NCI-H187 treated with DMSO at 0.1 percent for 48 hours (cell line): Measurements from ENCODE around the gene RAD51B.
"Not testable (repeated sequence)": the region's sequence is repeated elsewhere in the genome, so short reads cannot be mapped to it uniquely, and the experiment has no call there.

ENCODE experiments used
- DNase-seq: peaks from one replicate; lab custom pipeline; 2025; lab: John Stamatoyannopoulos, UW

Gene RAD51B

DNA sequence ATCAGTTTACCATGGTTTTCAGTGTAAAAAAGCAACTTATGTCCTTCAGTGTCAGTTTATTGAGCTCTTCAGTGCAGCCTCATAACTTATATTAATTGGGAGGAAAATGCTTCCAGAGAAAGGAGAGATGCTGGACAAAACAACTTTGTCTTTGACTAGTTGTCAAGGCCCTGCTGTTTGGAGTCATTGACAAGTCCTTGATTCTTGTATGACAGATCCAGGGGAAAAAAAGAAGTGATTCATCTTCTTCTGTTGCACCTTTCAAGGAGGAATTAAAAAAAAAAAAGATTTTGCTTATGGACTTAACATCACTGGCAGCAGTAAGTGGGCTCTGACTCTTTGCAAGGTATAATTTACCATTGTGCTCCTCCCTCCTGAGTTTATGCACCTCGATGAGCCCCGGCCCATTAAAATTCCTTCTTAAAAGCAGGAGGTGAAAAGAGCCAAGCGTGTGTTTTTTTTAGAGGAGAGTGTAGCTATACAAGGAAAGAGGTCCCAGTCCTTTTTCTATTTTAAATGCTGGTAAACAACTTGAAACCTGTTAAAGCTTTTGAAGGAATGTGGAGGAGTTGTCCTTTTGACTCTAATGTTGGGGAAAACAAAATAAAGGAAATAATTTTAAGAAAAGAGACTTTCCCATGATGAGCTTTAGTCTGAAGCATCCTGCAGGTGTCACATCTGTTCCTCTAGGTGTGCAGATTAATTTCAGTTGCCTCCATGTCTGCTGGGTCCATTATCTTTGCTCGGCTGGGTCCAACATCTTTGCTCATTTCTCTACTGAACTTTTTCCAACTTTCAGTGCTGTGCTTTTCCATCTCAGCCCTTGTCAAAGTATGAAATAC is 431.6 kb downstream of the RAD51B start:
- no peak for DNase-seq

DNA sequence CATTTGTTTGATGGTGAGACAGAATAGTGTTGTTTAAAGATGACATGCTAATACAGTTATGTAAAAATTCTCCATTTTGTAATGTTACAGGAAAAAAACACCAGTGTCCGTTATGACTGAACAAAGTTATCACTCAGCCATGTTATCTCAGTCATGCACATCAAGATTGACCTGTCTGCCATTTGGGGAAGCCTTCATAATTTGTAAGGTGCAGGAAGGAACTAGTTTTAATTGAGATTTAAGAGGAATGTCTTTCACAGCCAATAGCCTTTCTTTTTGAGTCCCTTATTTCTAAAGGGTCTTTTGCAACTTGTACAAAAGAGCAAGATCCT is 432.2 kb downstream of the RAD51B start:
- no peak for DNase-seq

DNA sequence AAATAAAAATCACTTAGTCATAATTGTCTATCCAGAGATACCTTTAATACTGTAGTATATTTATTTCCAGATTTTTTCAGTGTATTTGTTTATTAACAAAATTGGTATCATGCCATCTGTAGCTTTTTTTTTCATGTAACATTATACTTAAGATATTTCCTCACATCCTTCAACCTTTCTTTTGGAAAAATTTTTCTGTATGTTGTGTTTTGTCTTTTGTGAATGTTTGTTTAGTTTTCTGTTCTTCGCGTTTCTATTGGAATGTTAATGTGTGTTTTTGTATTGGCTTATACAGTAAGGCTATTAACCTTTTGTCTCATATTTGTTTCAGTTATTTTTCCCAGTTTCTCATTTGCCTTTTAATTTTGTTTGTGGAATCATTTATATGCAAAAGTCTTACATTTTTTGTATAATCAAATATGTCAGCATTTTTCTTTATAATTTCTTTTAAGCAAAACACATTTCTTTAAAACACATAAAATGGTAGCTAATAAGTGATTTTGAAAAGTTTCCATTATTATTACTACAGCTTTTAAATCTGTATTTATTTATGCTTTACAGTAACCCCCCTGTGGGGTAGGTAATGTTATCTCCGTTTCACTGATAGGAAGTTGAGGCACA is 433.7 kb downstream of the RAD51B start:
- no peak for DNase-seq

DNA sequence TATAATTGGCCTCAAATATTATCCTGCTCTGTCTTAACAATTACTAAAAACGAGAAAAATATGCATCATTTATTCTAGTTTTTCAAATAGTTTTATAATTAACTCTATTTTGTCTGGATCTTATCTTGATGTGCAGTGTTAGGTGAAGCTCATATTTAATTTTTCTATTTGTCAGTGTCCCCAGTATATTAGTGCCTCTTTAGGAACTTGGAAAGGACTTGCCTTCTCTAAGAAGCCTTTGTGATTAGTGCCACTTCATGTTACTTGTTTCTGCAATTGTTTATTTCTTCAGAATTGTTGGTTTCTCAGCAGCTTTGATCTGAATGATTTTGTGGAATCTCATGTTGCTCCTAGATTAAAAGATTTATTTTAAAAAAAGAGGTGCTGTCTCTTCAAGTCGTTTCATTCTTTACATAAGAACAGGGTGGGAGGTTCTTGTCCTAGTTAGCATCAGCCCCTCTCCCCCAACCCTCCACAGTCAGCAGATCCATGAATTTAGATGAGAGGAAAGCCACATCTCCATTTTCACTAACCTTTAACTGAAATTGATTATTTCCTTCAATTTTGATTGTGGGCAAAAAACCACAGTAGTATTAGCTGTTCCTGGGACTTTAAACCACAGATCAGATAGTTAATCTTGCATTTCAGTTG is 434.4 kb downstream of the RAD51B start:
- no peak for DNase-seq

DNA sequence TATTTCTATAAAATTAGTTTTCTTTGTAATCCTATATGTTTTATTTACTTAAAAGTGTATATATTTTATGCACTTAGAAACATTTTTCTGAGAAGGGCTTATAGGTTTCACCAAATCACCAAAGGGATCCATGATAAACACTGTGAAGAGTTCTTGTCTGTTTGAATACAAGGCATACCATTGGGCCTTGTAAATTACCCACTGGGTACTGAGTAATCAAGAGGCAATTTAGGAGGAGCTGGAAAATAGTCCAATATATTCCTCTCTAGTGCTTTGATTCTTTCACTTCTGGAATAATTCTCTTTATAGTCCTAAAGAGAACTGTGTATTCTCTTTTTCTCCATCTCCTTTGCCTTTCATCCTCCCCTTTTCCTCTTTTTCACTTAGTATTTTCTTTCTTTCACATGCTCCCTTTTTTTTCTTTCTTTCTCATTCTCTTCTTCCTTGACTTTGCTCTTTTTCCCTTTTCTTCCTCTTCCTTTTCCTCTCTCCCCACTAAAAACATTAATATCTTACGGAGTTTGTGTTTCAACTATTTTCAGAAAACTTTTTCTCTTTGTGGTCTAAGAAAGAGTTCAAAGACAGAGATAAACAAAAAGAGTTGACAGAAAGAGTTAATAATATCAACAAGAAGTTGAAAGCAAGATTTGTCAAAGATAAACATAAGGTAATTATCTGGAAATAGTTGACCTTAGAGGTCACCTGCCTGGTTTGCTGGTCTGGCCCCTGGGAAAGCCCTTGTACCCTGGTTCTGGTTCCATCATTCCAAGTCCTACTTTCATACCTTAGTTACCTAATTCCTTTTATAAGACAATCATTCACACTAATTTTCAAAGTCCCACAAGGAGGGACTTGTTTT is 435.3 kb downstream of the RAD51B start:
- DNase-seq = no peak

DNA sequence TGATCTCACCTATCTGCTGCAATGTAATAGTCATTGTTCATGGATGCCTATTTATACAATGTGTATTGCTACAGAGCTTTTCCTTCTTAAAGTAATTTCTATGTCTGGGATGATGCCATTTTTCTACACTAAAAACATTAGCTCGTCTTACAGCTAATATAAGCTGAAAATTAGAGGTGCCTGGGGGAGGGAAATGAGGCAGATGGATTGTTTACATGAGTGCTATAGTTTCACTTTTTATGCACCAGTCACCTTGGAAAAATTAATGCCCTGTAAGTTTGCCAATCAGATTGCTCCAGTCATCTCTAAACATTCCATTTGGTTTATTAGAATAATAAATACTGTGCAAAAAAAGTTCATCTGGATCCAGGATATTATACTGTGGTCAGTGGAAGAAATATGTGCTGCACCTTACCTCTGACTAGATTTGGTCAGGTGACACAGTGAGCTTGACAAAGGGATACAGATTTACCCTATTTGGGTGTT is 436.2 kb downstream of the RAD51B start:
- DNase-seq = no peak

DNA sequence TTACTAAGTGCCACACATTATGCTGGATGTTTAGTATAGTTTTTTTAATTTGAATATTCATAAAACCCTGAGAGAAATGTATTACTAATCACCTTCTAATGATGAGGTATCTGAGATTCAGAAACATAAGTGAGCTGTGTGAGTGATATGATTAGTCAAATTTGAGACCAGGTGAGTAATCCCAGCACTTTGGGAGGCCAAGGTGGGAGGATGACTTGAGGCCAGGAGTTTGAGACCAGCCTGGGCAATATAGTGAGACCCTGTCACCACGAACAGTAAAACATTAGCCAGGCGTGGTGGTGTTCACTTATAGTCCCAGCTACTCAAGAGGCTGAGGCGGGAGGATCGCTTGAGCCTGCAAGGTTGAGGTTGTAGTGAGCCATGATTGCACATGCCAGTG is 438.4 kb downstream of the RAD51B start:
- DNase-seq = no peak

DNA sequence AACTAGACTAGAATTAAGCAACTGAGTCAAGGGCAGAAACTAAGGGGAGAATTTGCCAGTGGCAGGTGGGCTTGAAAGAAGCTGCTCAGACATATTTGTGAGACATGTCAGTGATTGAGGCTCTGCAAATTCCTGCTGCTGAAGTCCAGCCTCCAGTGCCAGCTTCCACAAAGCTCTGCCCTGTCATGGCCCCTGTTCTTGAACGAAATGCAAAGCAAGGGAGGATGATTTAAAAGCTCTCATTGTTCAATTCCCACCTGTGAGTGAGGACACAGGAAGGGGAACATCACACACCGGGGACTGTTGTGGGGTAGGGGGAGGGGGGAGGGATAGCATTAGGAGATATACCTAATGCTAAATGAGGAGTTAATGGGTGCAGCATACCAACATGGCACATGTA is 439.4 kb downstream of the RAD51B start:
- DNase-seq = not testable (repeated sequence)

DNA sequence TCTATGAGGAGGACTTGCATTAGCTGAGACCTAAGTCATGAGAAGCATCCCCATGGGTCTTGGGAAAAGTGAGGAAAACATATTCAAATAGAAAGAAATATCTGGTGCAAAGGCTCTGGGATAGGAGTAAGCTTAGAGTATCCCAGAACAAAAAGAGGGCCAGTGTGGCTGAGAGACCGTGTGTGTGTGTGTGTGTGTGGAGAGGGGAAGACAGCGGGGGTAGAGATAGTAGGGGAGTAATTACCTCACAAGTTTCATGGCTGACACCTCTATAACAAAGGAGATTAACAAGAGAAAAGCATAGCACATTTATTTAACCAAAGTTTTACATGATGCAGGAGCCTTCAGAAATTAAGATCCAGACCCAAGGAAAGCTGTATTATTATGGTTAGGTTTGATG is 440.5 kb downstream of the RAD51B start:
- no peak for DNase-seq

DNA sequence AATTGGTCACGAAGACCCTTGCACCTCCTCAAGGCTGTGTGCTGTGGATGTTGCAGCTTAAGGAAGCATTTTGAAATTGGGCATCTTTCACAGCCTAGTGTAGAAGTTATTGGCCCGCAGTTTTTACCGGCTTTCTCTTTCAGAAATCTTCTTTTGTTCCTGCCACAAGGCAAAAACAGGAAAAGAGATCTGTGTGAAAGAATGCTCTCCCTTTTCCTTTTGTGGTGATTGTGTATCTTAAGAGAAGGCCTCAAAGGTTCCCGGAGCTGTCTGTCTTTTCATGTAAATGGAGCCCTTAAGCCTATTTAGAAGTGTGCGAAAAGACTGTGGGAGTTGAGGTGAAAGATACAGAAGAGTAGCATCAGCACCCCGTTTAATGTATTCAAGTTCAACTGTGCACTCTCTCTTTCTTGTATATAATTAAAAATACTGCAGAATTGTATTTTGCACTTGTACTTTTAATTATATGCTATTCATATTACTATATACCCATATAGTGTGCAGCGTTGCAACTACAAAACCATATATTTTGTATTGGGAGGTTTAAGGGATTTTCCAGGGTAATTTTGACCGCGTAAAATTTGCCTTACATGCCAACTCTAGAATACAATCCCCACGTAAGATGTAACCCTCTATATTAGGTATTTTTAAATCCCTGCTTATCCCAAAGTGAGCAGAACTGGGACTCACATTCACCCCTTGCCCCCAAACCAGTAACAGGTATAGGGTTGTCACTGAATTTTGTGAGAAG is 441.7 kb downstream of the RAD51B start:
- no peak for DNase-seq

DNA sequence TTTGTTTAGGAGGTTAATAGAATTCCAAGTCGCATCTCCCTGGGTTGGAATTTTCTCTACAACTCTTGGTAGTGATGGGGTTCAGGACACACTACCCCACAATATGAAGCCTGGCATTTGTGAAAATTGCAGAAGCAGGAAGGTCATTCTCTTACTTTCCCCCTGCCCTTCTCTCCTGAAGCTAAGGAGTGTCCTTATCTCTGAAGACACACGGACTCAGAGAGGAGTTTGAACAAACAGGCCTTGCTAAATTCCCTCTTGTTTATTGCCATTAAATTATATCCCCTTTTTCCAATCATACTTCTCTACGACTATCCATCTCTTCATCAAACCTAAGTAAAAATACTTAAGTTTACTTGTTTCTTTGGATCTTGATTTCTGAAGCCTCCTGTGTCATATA is 443.0 kb downstream of the RAD51B start:
- DNase-seq = no peak

DNA sequence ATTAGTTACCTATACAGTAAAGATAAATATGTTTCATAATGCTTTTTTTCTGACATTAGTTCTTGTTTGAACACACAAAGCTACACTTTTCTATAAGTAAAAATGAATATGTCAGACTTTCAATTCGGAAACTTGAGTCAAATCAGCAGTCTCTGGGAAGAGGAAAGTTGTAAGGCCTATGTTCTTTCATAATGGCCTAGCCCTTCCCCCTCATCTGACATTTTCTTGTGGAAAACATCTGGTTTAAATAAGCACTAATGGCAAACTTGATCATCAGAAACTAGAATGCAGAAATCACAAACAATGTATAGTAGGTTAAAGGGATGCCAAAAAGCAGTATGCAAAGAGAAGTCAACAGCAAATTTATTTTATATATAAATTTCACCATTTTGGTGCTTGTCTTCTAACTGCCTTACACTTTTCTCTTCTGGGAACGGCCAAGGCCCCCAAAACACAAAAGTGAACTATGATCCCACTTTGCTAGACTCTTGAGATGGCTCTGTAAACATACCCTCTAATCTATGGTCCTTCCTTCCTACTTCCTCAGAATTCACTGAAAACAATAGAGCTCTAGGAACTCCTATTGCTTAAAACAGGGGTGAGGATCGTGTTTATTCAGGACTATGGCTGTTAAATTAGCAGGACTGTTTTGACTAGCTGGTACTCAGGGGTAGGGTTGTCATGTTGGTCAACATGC is 444.1 kb downstream of the RAD51B start:
- DNase-seq = no peak

DNA sequence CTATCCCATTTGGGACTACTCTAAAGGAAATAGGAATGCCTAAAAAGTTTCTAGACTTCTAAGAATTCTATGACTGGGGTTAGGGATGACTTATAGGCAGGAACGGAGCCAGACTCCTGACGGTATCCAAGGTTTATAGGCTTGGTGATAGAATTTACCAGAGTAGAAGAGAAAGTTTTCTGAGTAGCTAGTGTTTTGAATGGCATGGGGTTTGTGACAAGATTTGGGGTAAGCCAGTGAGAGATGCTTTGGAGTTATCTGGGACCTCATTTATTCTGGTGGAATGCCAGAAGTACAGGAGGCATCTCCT is 444.6 kb downstream of the RAD51B start:
- DNase-seq = no peak

DNA sequence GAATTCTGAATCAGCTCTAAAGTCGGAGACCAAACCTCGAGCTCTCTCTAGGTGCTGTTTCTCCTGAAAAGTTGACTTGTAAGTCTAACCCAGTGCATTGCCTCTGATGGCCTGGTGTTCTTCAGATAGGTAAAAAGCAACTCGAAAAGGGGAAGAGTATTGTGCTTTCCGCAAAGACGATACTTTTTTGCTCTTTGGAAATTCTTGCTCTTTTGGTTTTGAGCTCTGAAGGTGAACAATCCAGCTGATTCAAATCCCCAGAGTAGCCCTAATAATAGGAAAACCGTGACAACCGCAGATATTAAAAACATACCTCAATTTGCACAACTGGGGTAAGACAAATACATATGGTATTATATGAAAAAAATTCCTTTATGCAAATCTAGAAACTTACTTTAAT is 447.4 kb downstream of the RAD51B start:
- DNase-seq = no peak

DNA sequence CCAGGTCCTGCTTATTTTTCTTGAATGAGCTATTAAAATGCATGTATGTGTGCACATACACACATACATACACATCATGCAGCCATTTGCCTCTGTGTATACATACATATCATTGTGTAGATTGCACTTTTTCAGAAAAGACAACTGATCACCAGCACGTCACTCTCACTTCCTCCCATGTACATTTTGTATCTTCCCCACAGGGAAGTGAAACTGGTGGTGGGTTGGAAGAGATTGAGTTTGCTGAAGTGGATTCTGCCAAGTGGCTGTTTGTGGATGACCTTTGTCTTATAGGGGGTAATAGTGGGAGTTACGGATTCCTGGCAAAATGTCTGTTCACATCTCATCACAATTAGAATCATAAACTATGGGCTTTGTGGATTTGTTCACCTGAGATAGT is 448.6 kb downstream of the RAD51B start:
- DNase-seq = no peak

DNA sequence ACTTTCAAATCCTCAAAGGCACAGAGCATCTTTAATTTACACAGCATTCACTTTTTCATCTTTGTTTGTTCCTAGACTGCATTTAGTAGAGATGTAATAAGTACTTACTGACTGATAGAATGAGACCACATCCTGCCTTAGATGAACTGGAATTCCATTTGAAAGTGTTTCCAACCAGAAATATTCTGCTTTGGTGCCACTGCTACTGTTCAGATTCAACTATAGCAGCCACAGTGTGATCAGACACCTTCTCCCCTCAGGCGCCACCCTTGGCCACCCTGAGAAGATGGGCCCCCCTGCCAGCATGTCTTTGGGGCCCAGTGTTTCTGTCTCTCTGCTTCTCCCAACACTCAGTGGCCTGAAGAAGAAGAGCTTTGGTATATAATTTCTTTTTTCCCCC is 449.1 kb downstream of the RAD51B start:
- DNase-seq = no peak

DNA sequence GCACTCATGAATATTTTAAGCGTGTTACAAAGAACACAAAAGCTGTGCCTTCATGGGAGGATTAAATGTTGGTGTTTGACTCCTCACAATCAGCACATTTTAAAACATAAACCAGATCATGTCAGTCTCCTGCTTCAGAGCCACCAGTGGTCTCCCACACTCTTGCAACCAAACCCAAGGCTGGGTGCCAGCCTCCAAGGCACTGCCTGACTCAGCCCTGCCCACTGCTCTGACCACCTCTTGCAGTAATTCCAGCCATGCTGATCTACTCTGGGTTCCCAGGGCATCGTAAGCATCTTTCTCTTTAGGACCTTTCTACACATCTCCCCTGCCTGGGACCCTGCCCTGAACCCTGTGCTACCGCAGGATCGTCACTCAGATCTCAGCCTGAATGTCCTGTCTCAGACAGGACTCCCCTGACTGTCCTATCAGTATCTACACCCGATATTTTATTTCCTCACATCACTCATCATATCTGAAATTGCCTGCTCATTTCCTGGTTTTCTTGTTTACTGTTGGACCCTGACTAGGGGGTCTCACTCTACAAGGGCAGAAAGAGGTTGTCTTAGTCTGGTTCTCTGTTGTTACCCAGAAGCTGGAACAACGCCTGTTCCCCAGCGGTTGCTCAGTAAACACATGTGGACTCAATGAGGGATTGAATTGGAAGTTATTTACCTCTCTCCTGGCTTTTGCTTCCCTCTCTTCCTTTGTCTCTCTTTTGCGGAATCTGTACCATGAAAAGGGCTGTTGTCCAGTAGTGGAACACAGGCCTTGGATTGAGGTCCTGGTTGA is 449.8 kb downstream of the RAD51B start:
- no peak for DNase-seq

DNA sequence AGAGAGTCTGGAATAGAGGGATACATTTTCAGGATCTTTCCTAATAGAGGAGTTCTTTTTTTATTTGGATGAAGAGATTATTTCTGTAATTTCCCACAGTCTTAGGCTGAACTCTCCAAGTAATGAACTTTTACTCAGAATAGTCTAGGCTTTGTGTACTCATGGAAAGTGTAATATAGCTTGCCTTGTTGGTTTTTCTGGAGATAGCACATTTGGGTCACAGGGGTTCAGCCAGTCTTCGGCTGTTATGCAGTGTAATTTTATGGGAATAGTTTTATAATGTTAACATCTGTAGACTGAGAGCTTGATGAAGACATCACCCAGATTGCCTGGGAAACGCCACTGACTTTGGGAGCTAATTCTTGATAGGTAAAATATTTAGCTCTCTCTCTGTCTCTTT is 450.8 kb downstream of the RAD51B start:
- DNase-seq = no peak

DNA sequence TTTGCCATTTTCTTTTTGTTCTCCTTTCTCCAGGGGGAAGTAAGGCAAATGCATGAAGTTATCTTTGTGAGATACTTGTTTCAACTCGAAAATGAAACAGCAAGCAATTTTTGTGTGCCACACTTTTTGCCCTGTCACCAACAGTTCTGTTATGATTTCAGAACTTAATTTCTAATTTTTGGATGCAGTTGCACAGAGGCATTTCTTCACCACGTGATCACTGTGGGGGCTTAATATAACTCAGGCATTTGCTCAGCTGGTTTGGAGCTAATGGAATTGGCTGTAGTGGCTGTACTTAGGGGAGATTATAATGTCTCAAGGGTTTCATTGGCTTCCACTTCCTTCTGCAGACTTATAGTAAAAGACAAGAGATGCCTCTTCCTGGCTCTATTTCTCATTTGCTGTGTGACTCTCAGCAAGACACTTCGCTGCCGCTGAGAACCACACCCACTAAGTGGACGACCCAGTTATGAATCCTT is 452.4 kb downstream of the RAD51B start:
- DNase-seq = no peak

DNA sequence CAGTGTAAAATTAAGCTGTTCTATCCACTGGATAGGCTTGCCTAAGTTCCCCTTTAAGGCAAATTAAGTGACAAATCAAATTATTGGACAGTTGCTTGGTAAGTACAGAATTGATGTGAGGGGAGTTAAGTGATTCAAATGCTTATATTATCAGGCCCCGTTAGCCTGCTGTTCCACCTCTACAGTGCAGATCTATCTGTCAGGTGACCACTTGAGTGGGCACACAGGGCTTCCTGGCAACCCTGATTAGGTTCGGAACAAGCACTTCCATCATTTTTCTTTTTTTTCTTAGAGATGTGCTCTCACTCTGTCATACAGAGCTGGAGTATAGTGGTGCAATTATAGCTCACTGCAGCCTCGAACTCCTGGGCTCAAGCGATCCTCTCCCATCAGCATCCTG is 453.8 kb downstream of the RAD51B start:
- DNase-seq = no peak
